Endothelial cell of umbilical vein (primary cell): ENCODE data around the gene ELOVL5. TPM values are rescaled to one million over a fixed set of nuclear protein-coding genes. Genes with fewer than 3 reads are reported as not detected.

Experiments used
- BruUV-seq: library from RNA; stranded (reverse); fragments of 400-500 nt; replicated peaks from 2 replicates; lab custom pipeline; 2021; lab: Mats Ljungman, UMichigan
- CTCF ChIA-PET: fragments of 300-600, 350-600 bp; sonication (Branson Sonifier 250); formaldehyde crosslinking; loops from one replicate; lab custom pipeline; 2021; ENCODE audit warnings: antibody characterized with exemption, inconsistent platforms; lab: Charles Lee
- POLR2A ChIA-PET: fragments of 300-600, 350-600 bp; sonication (Branson Sonifier 250); formaldehyde crosslinking; loops from one replicate; lab custom pipeline; 2021; ENCODE audit warnings: antibody characterized with exemption, inconsistent platforms; lab: Charles Lee
- DNase-seq: peaks from one replicate; pipeline ENCODE4 v3.0.0-alpha.2; 2011; ENCODE audit warnings: low read depth, low spot score
- FAIRE-seq: peaks from 2 replicates; lab custom pipeline; 2011; peaks lifted over from hg19 to GRCh38; lab: Jason Lieb, UNC
- H2AFZ ChIP-seq: 2 replicates; pipeline ENCODE4 v1.6.0; 2012; ENCODE audit warnings: low read depth, low read length, control low read depth, inconsistent platforms
- H3K27ac ChIP-seq: 2 replicates; pipeline ENCODE4 v1.5.1; 2011; ENCODE audit warnings: low read depth, mild to moderate bottlenecking, control low read depth, low read length, moderate library complexity; ENCODE audit not compliant: insufficient read depth
- H3K27me3 ChIP-seq, 2 experiments: 2 replicates each; pipeline versions ENCODE4 v1.6.0 to v1.6.1; 2011; ENCODE audit warnings: low read length in 2 of 2, mixed read lengths in 1 of 2; ENCODE audit not compliant: control insufficient read depth in 2 of 2, insufficient read depth in 2 of 2
- H3K36me3 ChIP-seq, 2 experiments: 2 replicates in 1 of 2; 3 replicates in 1 of 2; pipeline ENCODE4 v1.5.1; 2011; ENCODE audit warnings: low read length in 2 of 2, mild to moderate bottlenecking in 1 of 2, moderate library complexity in 1 of 2; ENCODE audit not compliant: control insufficient read depth in 2 of 2, insufficient read depth in 2 of 2; ENCODE audit errors: extremely low read depth in 1 of 2
- H3K4me1 ChIP-seq: 3 replicates; pipeline ENCODE4 v1.5.1; 2011; ENCODE audit warnings: mild to moderate bottlenecking, low read length; ENCODE audit not compliant: control insufficient read depth, insufficient read depth; ENCODE audit errors: extremely low read depth
- H3K4me2 ChIP-seq: 2 replicates; pipeline ENCODE4 v1.6.1; 2011; ENCODE audit warnings: low read length, control low read depth, mixed read lengths; ENCODE audit not compliant: insufficient read depth
- H3K4me3 ChIP-seq, 3 experiments: fragments of 200-600 bp in 1 of 3; sonication (generic), shearing (Covaris generic) in 1 of 3; replicated peaks in 1 of 3; 2 replicates each; pipeline ENCODE4 v1.5.1; 2011 to 2016; ENCODE audit warnings: control low read depth in 3 of 3, low read length in 3 of 3, mild to moderate bottlenecking in 2 of 3, inconsistent platforms in 1 of 3, low read depth in 1 of 3, moderate library complexity in 1 of 3; ENCODE audit not compliant: insufficient read depth in 1 of 3
- H3K79me2 ChIP-seq: 2 replicates; pipeline ENCODE4 v1.6.0; 2012; ENCODE audit warnings: low read length, inconsistent platforms; ENCODE audit not compliant: control insufficient read depth, insufficient read depth
- H3K9ac ChIP-seq: replicated peaks from 2 replicates; pipeline ENCODE3; 2011; ENCODE audit warnings: low read length, control low read depth; ENCODE audit not compliant: insufficient read depth; ENCODE audit errors: extremely low read depth
- H3K9me1 ChIP-seq: replicated peaks from 3 replicates; pipeline ENCODE4 v1.6.0; 2011; ENCODE audit warnings: mild to moderate bottlenecking, low read length; ENCODE audit not compliant: control insufficient read depth, insufficient read depth; ENCODE audit errors: extremely low read depth
- H3K9me3 ChIP-seq: replicated peaks from 2 replicates; pipeline ENCODE4 v1.5.1; 2012; ENCODE audit warnings: low read length, inconsistent platforms; ENCODE audit not compliant: control insufficient read depth, insufficient read depth
- H4K20me1 ChIP-seq: replicated peaks from 2 replicates; pipeline ENCODE3; 2011; ENCODE audit warnings: mild to moderate bottlenecking, low read length; ENCODE audit not compliant: control insufficient read depth, insufficient read depth; ENCODE audit errors: extremely low read depth
- EZH2 ChIP-seq: IDR thresholded peaks from 2 replicates; pipeline ENCODE4 v1.6.1; 2012; ENCODE audit warnings: borderline replicate concordance, low read depth, mild to moderate bottlenecking, moderate library complexity, low read length, inconsistent platforms; ENCODE audit not compliant: severe bottlenecking
- FOS ChIP-seq: IDR thresholded peaks from 2 replicates; pipeline ENCODE4 v1.6.1; 2011; ENCODE audit warnings: mild to moderate bottlenecking, low read length, moderate library complexity, borderline replicate concordance; ENCODE audit not compliant: insufficient read depth
- GATA2 ChIP-seq: IDR thresholded peaks from 2 replicates; pipeline ENCODE4 v1.7.0; 2011; ENCODE audit warnings: low read depth, mild to moderate bottlenecking, moderate library complexity, mixed read lengths, low read length; ENCODE audit not compliant: insufficient read length, insufficient read depth
- JUN ChIP-seq: IDR thresholded peaks from 2 replicates; pipeline ENCODE4 v1.6.1; 2011; ENCODE audit warnings: borderline replicate concordance, low read depth; ENCODE audit not compliant: insufficient read length, insufficient read depth
- MYC ChIP-seq: IDR thresholded peaks from one replicate; pipeline ENCODE4 v1.6.1; 2011; ENCODE audit warnings: mild to moderate bottlenecking, low read depth, low read length
- POLR2A ChIP-seq: IDR thresholded peaks from 2 replicates; pipeline ENCODE4 v1.6.1; 2012; ENCODE audit warnings: low read depth, mild to moderate bottlenecking, control low read depth, low read length
- POLR2AphosphoS5 ChIP-seq: IDR thresholded peaks from 2 replicates; pipeline ENCODE4 v1.6.1; 2012; ENCODE audit warnings: low read depth, mild to moderate bottlenecking, control low read depth, low read length, moderate library complexity; ENCODE audit not compliant: insufficient read depth
- dilution Hi-C: fragments of 300-500 bp; cut with MboI; formaldehyde crosslinking; loops from one replicate; pipeline ENCODE4 v1.15.0; 2019; ENCODE audit warnings: low sequenced_read_pairs; ENCODE audit not compliant: extremely low pct_ligation_motif_present
- intact Hi-C: fragments of 100-400 bp; cut with micrococcal nuclease; formaldehyde crosslinking; loops from one replicate; pipeline ENCODE4 v1.10.0; 2022
- polyA plus RNA-seq, 4 experiments: library from polyadenylated mRNA; depleted of rRNA in 3 of 4; stranded (reverse) in 3 of 4; unstranded in 1 of 4; fragments of >200 nt; gene quantifications; 2 replicates each; pipeline versions ENCODE4 v1.2.1 to v1.2.3, GENCODE V29; 2011 to 2012; ENCODE audit warnings: missing spikeins in 1 of 4
- total RNA-seq: library from RNA; stranded (reverse); gene quantifications from 2 replicates; pipeline ENCODE4 v1.2.3, GENCODE V29; 2021
- TF ChIP-seq, protein P1 (sequence below), 2 donors: IDR thresholded peaks; 1 replicate in 1 of 2; 2 replicates in 1 of 2; pipeline ENCODE4 v1.5.1; 2011; ENCODE audit warnings: low read length in 2 of 2, mild to moderate bottlenecking in 2 of 2, moderate library complexity in 2 of 2, control low read depth in 1 of 2, inconsistent platforms in 1 of 2, low read depth in 1 of 2; ENCODE audit not compliant: insufficient read depth in 1 of 2; ENCODE audit errors: extremely low read depth in 1 of 2
- TF ChIP-seq, protein P2 (sequence below): IDR thresholded peaks from 2 replicates; pipeline ENCODE4 v1.6.1; 2011; ENCODE audit not compliant: insufficient read depth, insufficient read length

Gene ELOVL5
- total and polyA plus RNA-seq, 2 donors (not counting 3 experiments of a cell fraction or from before 2014, with no cell fraction given): 85.9 to 140 TPM

DNA sequence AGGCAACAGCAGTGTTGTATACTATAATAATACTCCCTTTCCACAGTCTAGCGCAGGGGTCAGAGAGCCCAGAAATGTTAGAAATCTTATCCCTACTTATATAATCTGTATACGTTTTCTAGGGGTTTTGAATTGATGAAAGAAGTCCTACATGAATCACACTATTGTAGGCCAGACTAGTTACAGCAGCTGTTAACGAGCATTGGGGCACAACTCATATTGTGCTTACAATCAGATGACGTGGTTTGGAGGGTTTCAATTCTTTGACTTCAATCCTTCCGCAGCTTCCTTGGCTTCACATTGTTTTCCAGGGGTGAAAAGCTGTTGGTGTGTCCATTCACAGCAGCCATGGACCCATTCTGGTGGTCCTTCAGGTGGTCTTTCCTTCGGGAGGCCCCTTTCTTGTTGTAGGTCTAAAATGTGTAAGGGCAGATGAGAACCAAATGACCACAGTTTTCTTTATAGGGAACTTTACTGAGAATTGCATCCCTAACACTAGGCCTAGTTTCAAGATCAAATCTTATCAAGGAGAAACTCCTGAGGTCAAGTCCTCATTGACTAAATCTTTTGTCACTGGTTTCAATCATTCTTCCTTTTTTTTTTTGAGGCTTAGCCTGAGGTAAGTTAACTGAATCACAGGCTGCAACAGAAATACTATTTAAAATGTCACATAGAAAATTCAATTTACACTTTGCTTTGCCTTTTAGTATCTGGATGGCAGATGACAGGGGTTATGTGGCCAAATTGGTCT is 79.7 kb downstream of the ELOVL5 start:
- FAIRE-seq: no peak
- Histone ChIP-seq H3K79me2 (no peaks in the 10 kb centered on the region), H3K9me1 (no peaks in the 10 kb centered on the region), H2AFZ (no peak overlapping the region), H3K4me3 (no peak overlapping the region), H3K4me1 (no peaks in the 10 kb centered on the region), H3K4me2 (no peak overlapping the region), H4K20me1 (no peaks in the 10 kb centered on the region), H3K9me3 (no peaks in the 10 kb centered on the region), H3K36me3 (peaks cover 15 to 21% of the 10 kb centered on the region in 2 experiments), H3K9ac (no peak overlapping the region), H3K27ac (no peak overlapping the region), H3K27me3 (no peaks in the 10 kb centered on the region)
- intact Hi-C loops: loop anchor here (10.0 kb wide), 1 partner anchor 94 kb away; no protein-coding TSS in a partner anchor
- POLR2A ChIA-PET: no interaction called here
- no TSS peak for BruUV-seq
- dilution Hi-C loops: no loop called here
- CTCF ChIA-PET: interaction anchor here (1.5 kb wide), 1 partner anchor 75 kb away, joined by 3 read pairs; no protein-coding TSS in a partner anchor
- no peak for DNase-seq
- TF ChIP-seq EZH2 (no peak), FOS (no peak), POLR2A (no peak), JUN (no peak), POLR2AphosphoS5 (no peak), GATA2 (no peak), MYC (no peak)
- TF ChIP-seq, protein P1, sequence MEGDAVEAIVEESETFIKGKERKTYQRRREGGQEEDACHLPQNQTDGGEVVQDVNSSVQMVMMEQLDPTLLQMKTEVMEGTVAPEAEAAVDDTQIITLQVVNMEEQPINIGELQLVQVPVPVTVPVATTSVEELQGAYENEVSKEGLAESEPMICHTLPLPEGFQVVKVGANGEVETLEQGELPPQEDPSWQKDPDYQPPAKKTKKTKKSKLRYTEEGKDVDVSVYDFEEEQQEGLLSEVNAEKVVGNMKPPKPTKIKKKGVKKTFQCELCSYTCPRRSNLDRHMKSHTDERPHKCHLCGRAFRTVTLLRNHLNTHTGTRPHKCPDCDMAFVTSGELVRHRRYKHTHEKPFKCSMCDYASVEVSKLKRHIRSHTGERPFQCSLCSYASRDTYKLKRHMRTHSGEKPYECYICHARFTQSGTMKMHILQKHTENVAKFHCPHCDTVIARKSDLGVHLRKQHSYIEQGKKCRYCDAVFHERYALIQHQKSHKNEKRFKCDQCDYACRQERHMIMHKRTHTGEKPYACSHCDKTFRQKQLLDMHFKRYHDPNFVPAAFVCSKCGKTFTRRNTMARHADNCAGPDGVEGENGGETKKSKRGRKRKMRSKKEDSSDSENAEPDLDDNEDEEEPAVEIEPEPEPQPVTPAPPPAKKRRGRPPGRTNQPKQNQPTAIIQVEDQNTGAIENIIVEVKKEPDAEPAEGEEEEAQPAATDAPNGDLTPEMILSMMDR (IDR thresholded peaks at IDR 0.05; ENCODE audit: extremely low read depth in 1 of 2, insufficient read depth in 1 of 2, low read depth in 1 of 2, low read length in 2 of 2): no peak
- TF ChIP-seq, protein P2, sequence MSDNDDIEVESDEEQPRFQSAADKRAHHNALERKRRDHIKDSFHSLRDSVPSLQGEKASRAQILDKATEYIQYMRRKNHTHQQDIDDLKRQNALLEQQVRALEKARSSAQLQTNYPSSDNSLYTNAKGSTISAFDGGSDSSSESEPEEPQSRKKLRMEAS: no peak
